ENCODE results near the gene CXCR3. TPM values are rescaled to one million over a fixed set of nuclear protein-coding genes. Genes with fewer than 3 reads are reported as not detected.
A peak's percentile ranks its signal among the peaks of the same experiment; 100 is the strongest.
"Not testable (repeated sequence)": the region's sequence is repeated elsewhere in the genome, so short reads cannot be mapped to it uniquely, and the experiment has no call there.

CXCR3 gene
- 1 to 10 TPM; 2.3 to 2.7 TPM for total RNA-seq
- long read RNA-seq, partial matches to known transcripts: 1 of 1 reads
- long read RNA-seq, other reads (novel, unspliced or antisense): 0 of 1 reads

- DNase-seq: peak; percentile 22 to 57
- no peak for ATAC-seq
- intact Hi-C loops (cut with DNase I, micrococcal nuclease): no loop called here
Observed at GRCh38 chrX:71618303-71618721, at the start of gene CXCR3. TSS of gene CXCR3 (minus strand) at chrX:71618511. CDS start at chrX:71618449, 62 bp downstream.

DNA sequence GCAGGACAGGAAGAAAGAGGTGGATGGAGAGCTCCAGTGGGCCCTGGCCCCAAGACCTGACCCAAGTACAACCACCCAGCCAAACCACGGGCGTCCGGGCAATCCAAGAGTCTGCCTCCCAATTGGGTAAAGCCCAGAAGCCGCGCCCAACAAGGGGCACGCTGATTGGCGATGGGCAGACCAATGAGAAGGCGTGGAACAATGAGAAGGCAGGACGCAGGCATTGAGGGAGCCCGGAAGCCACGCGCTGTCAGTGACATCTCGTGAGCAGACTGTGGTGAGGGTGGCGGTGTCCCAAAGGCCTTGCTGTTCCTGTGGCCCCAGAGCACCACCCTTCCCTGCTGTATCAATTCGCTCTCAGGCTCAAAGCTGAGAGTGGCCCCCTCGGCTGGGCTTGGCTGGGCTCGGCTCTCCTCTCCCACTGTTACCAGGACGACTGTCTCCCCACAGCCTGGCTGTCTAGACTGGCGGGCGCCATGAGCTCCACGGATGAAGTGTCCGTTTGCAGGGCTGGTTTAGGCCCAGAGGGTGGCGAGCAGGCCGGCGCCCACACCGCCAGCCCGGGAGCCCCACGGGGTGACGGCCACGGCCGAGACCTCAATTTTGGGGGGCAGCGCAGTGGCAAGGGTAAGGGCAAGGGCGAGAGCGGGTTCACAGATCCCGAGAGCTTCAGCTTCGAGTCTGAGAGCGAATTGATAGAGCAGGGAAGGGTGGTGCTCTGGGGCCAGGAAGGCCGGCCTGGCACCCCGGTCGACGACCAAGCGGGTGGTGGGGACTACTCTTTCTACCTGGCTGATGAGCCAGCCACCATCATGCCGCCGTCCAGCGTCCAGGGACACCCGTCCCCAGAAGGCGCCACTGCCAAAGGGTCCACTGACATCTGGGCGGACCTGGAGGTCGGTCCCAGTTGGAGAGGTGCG is 49.3 kb upstream of the CXCR3 start, which contains the start of gene LOC101059915:
TSS of gene LOC101059915 (plus strand) at position 219 of the 920 bp plus-strand sequence.
- ATAC-seq (no peak), DNase-seq (no peak)
- intact Hi-C loops (cut with DNase I, micrococcal nuclease): no loop called here

- DNase-seq: no peak
- no peak for ATAC-seq
- intact Hi-C loops (cut with DNase I, micrococcal nuclease): no loop called here
Observed at GRCh38 chrX:71666240-71667223, 48.2 kb upstream of the CXCR3 start.

GRCh38 chrX:71665747-71666146 is 47.4 kb upstream of the CXCR3 start:
- ATAC-seq: no peak
- DNase-seq: no peak
- intact Hi-C loops (cut with DNase I, micrococcal nuclease): no loop called here

GRCh38 chrX:71664889-71665491 is 46.7 kb upstream of the CXCR3 start:
- intact Hi-C loops (cut with DNase I, micrococcal nuclease): no loop called here
- no peak for DNase-seq

GRCh38 chrX:71664202-71664601 is 45.9 kb upstream of the CXCR3 start:
- intact Hi-C loops (cut with DNase I, micrococcal nuclease); DNase-seq: not testable (repeated sequence)
- ATAC-seq: peak; percentile 49

More at GRCh38 chrX:71664889-71665491, 46.7 kb upstream of the CXCR3 start:
- ATAC-seq: no peak

- DNase-seq; ATAC-seq; intact Hi-C loops (cut with DNase I, micrococcal nuclease): not testable (repeated sequence)
Observed at GRCh38 chrX:71663238-71663637, 44.9 kb upstream of the CXCR3 start.

DNA sequence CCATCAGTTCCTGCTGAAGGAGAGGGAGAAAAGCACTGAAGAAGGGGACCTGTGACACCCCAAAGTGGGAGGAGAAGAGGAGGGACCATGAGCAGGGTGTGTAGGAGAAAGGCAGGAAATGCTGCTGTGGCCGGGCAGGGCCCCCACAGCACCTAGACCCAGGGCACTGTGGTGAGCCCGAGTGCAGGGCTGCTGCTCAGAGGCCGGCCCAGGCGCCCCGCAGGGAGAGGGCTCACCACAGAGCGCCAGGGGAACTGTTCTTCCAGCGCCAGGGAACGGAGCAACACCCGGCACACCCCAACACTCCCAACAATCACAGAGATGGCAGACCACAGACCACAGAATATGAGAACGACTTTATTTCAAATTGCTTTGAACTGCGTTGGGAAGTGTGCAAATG is 44.3 kb upstream of the CXCR3 start:
- intact Hi-C loops (cut with DNase I, micrococcal nuclease); DNase-seq; ATAC-seq: not testable (repeated sequence)

DNA sequence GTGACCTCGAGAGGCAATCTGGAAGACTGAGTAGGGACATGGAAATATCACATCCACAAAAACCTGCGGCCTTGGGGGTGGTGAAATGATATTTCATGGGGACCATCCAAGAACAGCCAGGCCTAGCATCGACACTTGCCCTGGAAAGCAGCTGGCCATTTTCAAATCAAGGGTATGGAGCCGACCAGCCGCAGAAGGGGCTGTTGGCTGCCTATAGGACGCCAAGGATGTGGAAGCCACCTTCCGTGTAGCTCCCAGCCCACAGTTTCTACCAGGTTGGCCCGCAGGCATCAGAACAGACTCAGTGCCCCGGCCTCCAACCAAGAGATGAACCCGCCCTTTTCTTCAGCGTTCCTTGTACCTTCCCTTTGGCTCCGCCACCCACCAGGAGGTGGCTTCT is 43.6 kb upstream of the CXCR3 start:
- DNase-seq (no peak), ATAC-seq (no peak)
- intact Hi-C loops (cut with DNase I, micrococcal nuclease): no loop called here

DNA sequence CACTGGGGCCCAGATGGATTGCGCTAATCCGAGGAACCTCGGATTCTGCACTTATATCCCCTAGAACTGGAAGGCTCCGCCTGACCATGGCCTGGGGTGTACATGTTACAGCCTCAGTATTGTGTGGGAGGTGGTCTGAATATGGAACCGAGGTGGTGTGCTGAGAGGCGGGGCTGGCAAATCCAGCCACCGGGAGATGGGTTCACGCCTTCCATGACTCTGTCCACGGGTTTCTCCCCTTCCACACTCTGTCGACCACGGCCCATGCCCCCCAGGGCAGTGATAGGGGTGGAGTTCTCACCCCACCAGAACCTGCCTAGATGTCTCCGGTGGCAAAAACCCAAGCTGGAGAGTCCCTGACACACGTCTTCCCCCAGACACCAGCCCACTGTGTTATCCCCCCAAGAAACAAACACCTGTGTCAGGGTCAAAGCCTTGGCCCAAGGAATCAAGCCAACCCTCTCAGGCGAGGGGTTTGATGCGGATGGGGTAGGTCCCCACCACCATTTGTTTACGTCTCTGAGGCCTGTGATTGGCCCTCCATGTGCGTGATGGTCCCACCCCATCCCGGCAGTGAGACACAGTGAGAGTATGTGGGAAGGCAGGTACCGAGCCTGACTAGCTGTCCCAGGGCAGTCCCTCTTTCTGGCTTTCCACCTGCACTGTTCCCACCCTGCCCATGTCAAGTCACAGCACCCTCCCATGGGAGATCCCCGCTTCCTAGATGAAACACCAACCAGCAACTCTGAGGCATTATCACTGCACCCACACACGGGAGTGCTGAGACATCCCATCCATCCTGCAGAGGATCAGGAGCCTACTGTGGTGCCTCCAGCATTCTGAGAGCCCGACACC is 42.5 kb upstream of the CXCR3 start:
- no peak for ATAC-seq
- DNase-seq: no peak
- intact Hi-C loops (cut with DNase I, micrococcal nuclease): no loop called here

DNA sequence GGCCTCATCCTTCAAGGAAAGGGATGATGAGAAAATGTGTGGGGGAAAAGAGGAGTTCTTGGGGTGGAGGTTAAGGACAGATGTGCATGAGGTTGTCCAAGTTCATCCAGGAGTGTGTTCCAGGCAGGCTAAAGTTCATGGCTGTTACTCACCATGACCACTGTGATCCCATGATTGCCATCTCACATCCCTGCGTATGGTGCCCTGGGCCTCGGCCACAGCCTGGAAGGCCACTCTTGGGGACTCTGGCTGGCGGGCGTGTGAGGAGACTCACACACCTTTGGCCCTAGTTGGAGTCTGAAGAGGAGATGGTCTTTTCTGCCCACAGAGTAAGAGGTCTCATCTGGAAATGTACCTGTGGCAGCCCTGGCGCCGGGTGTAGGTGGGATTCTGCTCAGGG is 41.6 kb upstream of the CXCR3 start:
- ATAC-seq: no peak
- no peak for DNase-seq
- intact Hi-C loops (cut with DNase I, micrococcal nuclease): no loop called here

- intact Hi-C loops (cut with DNase I, micrococcal nuclease): no loop called here
- no peak for ATAC-seq
Observed at GRCh38 chrX:71659342-71659741, 41.0 kb upstream of the CXCR3 start.

GRCh38 chrX:71657267-71657666 is 39.0 kb upstream of the CXCR3 start:
- no peak for ATAC-seq
- intact Hi-C loops (cut with DNase I, micrococcal nuclease): no loop called here
- DNase-seq: no peak

More at GRCh38 chrX:71659342-71659741, 41.0 kb upstream of the CXCR3 start:
- DNase-seq: no peak

DNA sequence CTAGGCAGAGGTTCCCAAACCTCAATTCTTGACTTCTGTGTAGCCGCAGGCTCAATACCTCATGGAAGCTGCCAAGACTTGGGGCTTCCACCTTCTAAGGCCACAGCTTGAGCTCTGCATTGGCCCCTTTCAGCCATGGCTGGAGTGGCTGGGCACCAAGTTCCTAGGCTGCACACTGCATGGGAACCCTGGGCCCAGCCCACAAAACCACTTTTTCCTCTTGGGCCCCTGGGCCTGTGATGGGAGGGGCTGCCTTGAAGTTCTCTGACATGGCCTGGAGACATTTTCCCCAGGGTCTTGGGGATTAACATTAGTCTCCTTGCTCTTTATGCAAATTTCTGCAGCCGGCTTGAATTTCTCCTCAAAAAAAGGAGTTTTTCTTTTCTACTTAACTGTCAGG is 35.0 kb upstream of the CXCR3 start:
- intact Hi-C loops (cut with DNase I, micrococcal nuclease): no loop called here

GRCh38 chrX:71652405-71652804 is 34.1 kb upstream of the CXCR3 start:
- ATAC-seq (peak; percentile 61), DNase-seq (peak; percentile 37 to 41)
- intact Hi-C loops (cut with DNase I, micrococcal nuclease): no loop called here

More for the DNA sequence above, 35.0 kb upstream of the CXCR3 start:
- ATAC-seq: no peak
- DNase-seq: no peak

GRCh38 chrX:71650333-71650969 is 32.1 kb upstream of the CXCR3 start:
- peak; percentile 97 for ATAC-seq

GRCh38 chrX:71644406-71644805 is 26.1 kb upstream of the CXCR3 start:
- DNase-seq; intact Hi-C loops (cut with DNase I, micrococcal nuclease); ATAC-seq: not testable (repeated sequence)

More at GRCh38 chrX:71650333-71650969, 32.1 kb upstream of the CXCR3 start:
- intact Hi-C loops (cut with DNase I, micrococcal nuclease): no loop called here
- DNase-seq: no peak

Measured in left colon (tissue), 2 donors.